ENCODE data around the gene RNU7-1.

Gene RNU7-1

GRCh38 chr12:6957741-6958608 is 14.4 kb downstream of the RNU7-1 start:
- FAIRE-seq, result peak; percentile 36
- DNase-seq (ENCODE audit: insufficient read length), result no peak
- TF ChIP-seq TAF1 (IDR thresholded peaks at IDR 0.05; ENCODE audit: borderline replicate concordance, low read depth, low read length) (0 out of 2 replicates have a peak, but pooled peaks have one; percentile 23), POLR2AphosphoS5 (IDR thresholded peaks at IDR 0.05; ENCODE audit: low read depth, low read length) (peak; percentile 28; the same call in 1 of the 2 replicates), POLR2A (IDR thresholded peaks at IDR 0.05; ENCODE audit: low read depth, low read length) (no peak; the same call in none of the 2 replicates)

GRCh38 chr12:6958609-6959057 is 15.0 kb downstream of the RNU7-1 start:
- DNase-seq (ENCODE audit: insufficient read length) (no peak), FAIRE-seq (no peak)
- TF ChIP-seq TAF1 (IDR thresholded peaks at IDR 0.05; ENCODE audit: borderline replicate concordance, low read depth, low read length) (no peak), POLR2AphosphoS5 (IDR thresholded peaks at IDR 0.05; ENCODE audit: low read depth, low read length) (no peak; the same call in none of the 2 replicates), POLR2A (IDR thresholded peaks at IDR 0.05; ENCODE audit: low read depth, low read length) (no peak; the same call in 1 of the 2 replicates)

GRCh38 chr12:6959058-6959804 is 15.6 kb downstream of the RNU7-1 start:
- TF ChIP-seq POLR2A (IDR thresholded peaks at IDR 0.05; ENCODE audit: low read depth, low read length) (peak; percentile 52), TAF1 (IDR thresholded peaks at IDR 0.05; ENCODE audit: borderline replicate concordance, low read depth, low read length) (peak; percentile 21; the same call in 1 of the 2 replicates), POLR2AphosphoS5 (IDR thresholded peaks at IDR 0.05; ENCODE audit: low read depth, low read length) (0 out of 2 replicates have a peak, but pooled peaks have one; percentile 15)
- no peak for DNase-seq (ENCODE audit: insufficient read length)
- FAIRE-seq, result peak; percentile 95

GRCh38 chr12:6959805-6960592 is 16.4 kb downstream of the RNU7-1 start:
- peak; percentile 17 for FAIRE-seq
- DNase-seq (ENCODE audit: insufficient read length), result no peak
- TF ChIP-seq POLR2A (IDR thresholded peaks at IDR 0.05; ENCODE audit: low read depth, low read length), result no peak
- TF ChIP-seq TAF1 (IDR thresholded peaks at IDR 0.05; ENCODE audit: borderline replicate concordance, low read depth, low read length), result no peak

GRCh38 chr12:6960593-6961277 is 17.1 kb downstream of the RNU7-1 start:
- no peak for DNase-seq (ENCODE audit: insufficient read length)
- peak; percentile 55; the same call in 1 of the 2 replicates for TF ChIP-seq POLR2A (IDR thresholded peaks at IDR 0.05; ENCODE audit: low read depth, low read length)
- peak; percentile 17 for TF ChIP-seq POLR2AphosphoS5 (IDR thresholded peaks at IDR 0.05; ENCODE audit: low read depth, low read length)
- TF ChIP-seq TAF1 (IDR thresholded peaks at IDR 0.05; ENCODE audit: borderline replicate concordance, low read depth, low read length), result no peak
- FAIRE-seq, result no peak

- TF ChIP-seq POLR2AphosphoS5 (IDR thresholded peaks at IDR 0.05; ENCODE audit: low read depth, low read length) (no peak; the same call in 1 of the 2 replicates), POLR2A (IDR thresholded peaks at IDR 0.05; ENCODE audit: low read depth, low read length) (no peak; the same call in 1 of the 2 replicates), TAF1 (IDR thresholded peaks at IDR 0.05; ENCODE audit: borderline replicate concordance, low read depth, low read length) (no peak)
- peak; percentile 95 for FAIRE-seq
- DNase-seq (ENCODE audit: insufficient read length), result no peak
Measured at GRCh38 chr12:6961278-6961694, 17.7 kb downstream of the RNU7-1 start.

- DNase-seq (ENCODE audit: insufficient read length), result no peak
- peak; percentile 42; the same call in 1 of the 2 replicates for TF ChIP-seq TAF1 (IDR thresholded peaks at IDR 0.05; ENCODE audit: borderline replicate concordance, low read depth, low read length)
- peak; percentile 79; the same call in 1 of the 2 replicates for TF ChIP-seq POLR2AphosphoS5 (IDR thresholded peaks at IDR 0.05; ENCODE audit: low read depth, low read length)
- TF ChIP-seq POLR2A (IDR thresholded peaks at IDR 0.05; ENCODE audit: low read depth, low read length), result peak; percentile 62
- FAIRE-seq, result no peak
Measured at GRCh38 chr12:6961695-6962284, 18.2 kb downstream of the RNU7-1 start.

GRCh38 chr12:6962285-6963015 is 18.8 kb downstream of the RNU7-1 start:
- peak; percentile 6 for TF ChIP-seq POLR2A (IDR thresholded peaks at IDR 0.05; ENCODE audit: low read depth, low read length)
- no peak; the same call in 1 of the 2 replicates for TF ChIP-seq POLR2AphosphoS5 (IDR thresholded peaks at IDR 0.05; ENCODE audit: low read depth, low read length)
- 0 out of 2 replicates have a peak, but pooled peaks have one; percentile 7 for TF ChIP-seq TAF1 (IDR thresholded peaks at IDR 0.05; ENCODE audit: borderline replicate concordance, low read depth, low read length)
- FAIRE-seq, result no peak
- DNase-seq (ENCODE audit: insufficient read length), result no peak

GRCh38 chr12:6963016-6963731 is 19.6 kb downstream of the RNU7-1 start:
- DNase-seq (ENCODE audit: insufficient read length) (no peak), FAIRE-seq (no peak)
- no peak; the same call in 1 of the 2 replicates for TF ChIP-seq POLR2A (IDR thresholded peaks at IDR 0.05; ENCODE audit: low read depth, low read length)
- no peak for TF ChIP-seq TAF1 (IDR thresholded peaks at IDR 0.05; ENCODE audit: borderline replicate concordance, low read depth, low read length)
- no peak for TF ChIP-seq POLR2AphosphoS5 (IDR thresholded peaks at IDR 0.05; ENCODE audit: low read depth, low read length)
